ENCODE data around the gene SMYD3.

DNA sequence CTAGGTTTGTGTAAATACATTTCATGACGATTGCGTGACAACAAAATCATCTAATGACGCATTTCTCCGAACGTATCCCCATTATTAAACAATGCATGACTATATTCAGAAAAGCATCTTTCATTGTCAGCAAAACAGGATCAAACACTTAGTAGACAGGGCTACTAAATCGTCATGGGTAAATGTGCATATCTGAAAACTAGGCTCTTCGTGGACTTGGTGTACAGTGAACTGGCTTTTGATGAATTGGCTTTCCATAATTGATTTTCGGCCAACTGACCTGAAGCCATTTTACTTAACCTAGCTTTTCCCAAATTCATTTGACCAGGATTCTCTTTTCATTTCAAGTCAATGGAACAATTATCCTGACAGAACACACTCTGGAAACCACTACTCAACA lies 665.0 kb downstream of the SMYD3 start:
- TF ChIP-seq YY1 (IDR thresholded peaks at IDR 0.05; ENCODE audit: insufficient read depth, insufficient read length) (no peak), ZNF274 (IDR thresholded peaks at IDR 0.05; ENCODE audit: low read depth, low read length) (no peak), SUZ12 (IDR thresholded peaks at IDR 0.05; ENCODE audit: extremely low read depth, insufficient read depth, insufficient read length) (no peak)
